Uterine smooth muscle cell (primary cell): ENCODE results near the gene MCF2. TPM values are rescaled to one million over a fixed set of nuclear protein-coding genes. Genes with fewer than 3 reads are reported as not detected.

Source experiments
- total RNA-seq: library from RNA; depleted of rRNA; stranded (reverse); fragments of >200 nt; gene quantifications from 2 replicates; pipeline ENCODE4 v1.2.3, GENCODE V29; 2014

MCF2 gene, protein sequence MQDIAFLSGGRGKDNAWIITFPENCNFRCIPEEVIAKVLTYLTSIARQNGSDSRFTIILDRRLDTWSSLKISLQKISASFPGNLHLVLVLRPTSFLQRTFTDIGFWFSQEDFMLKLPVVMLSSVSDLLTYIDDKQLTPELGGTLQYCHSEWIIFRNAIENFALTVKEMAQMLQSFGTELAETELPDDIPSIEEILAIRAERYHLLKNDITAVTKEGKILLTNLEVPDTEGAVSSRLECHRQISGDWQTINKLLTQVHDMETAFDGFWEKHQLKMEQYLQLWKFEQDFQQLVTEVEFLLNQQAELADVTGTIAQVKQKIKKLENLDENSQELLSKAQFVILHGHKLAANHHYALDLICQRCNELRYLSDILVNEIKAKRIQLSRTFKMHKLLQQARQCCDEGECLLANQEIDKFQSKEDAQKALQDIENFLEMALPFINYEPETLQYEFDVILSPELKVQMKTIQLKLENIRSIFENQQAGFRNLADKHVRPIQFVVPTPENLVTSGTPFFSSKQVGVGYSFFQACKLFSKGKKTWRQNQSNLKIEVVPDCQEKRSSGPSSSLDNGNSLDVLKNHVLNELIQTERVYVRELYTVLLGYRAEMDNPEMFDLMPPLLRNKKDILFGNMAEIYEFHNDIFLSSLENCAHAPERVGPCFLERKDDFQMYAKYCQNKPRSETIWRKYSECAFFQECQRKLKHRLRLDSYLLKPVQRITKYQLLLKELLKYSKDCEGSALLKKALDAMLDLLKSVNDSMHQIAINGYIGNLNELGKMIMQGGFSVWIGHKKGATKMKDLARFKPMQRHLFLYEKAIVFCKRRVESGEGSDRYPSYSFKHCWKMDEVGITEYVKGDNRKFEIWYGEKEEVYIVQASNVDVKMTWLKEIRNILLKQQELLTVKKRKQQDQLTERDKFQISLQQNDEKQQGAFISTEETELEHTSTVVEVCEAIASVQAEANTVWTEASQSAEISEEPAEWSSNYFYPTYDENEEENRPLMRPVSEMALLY
- not detected in 2 replicates for total RNA-seq

DNA sequence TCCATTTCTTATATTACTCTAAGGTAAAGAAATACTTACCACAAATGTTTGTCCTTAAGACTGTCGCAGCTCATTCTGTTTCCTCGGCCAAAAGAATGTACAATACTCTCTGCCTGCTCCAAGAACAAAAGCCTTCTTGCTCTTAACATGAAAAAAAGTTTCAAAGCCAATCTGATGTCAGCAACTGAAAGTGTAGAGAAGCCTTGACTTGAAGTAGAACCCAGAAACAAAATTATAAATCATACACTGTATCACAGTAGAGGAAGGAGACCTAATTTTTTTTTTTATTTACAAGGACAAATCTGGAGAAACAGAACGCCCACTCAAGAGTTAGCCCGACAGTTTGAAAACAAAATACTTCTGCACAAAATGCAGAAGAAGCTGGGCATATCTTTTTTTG lies at the start of gene MCF2:
MCF2 (minus strand) TSS at position 101 of the 400 bp plus-strand sequence. CDS start 56,423 bp downstream, outside the sequence.

Other genes starting within 250 kb of the MCF2 start
- not detected in 2 replicates for gene F9, start 177.4 kb downstream of the MCF2 start, total RNA-seq
- 41.7 and 42.7 TPM in 2 replicates for gene ATP11C, start 224.9 kb upstream of the MCF2 start, total RNA-seq